ENCODE measurements around the gene PSAT1.

DNA sequence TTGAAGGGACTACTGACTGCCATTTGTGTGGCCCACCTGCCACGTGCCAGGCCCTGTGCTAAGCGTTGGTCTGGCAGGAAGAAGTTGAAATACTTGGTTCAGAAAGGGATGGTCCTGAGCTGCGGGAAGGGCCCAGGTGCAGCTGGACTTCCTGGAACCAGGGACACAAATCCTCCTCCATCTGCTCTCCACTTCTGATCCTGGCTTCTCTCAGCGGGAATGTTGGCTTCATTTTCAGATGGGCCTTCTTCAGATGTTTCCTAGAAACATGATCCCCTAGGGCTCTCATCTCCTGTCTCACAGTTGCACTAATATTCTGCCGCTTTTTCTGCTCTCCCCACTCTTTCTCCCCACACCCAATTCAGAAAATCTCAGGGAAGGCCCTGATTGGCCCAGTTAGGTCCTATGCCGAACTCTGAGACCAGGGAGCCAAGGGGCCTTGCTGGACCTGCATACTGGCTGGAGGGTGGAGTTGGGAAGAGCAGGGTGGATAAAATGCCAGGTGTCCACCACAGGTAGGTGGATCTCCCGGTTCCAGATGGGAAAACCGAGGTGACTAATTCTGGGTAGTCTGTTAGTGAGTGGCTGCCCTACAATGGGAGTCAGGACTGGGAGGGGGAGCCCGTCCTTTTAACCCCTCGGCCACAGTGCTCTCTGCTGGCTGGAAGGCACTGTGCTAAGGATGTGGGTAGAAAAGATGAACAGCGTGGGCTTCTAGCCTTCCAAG lies 19.4 kb downstream of the PSAT1 start:
- TF ChIP-seq EZH2 (IDR thresholded peaks at IDR 0.05; ENCODE audit: low read depth): no peak
- TF ChIP-seq, protein P1, sequence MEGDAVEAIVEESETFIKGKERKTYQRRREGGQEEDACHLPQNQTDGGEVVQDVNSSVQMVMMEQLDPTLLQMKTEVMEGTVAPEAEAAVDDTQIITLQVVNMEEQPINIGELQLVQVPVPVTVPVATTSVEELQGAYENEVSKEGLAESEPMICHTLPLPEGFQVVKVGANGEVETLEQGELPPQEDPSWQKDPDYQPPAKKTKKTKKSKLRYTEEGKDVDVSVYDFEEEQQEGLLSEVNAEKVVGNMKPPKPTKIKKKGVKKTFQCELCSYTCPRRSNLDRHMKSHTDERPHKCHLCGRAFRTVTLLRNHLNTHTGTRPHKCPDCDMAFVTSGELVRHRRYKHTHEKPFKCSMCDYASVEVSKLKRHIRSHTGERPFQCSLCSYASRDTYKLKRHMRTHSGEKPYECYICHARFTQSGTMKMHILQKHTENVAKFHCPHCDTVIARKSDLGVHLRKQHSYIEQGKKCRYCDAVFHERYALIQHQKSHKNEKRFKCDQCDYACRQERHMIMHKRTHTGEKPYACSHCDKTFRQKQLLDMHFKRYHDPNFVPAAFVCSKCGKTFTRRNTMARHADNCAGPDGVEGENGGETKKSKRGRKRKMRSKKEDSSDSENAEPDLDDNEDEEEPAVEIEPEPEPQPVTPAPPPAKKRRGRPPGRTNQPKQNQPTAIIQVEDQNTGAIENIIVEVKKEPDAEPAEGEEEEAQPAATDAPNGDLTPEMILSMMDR (conservative IDR thresholded peaks at IDR 0.05): no peak

Data from PC-9 (cell line).